AG04449 (cell line): Measurements from ENCODE around the gene TM2D3.
A peak's percentile ranks its signal among the peaks of the same experiment; 100 is the strongest.

Source experiments
- CTCF ChIA-PET: fragments of 350-600 bp; formaldehyde crosslinking; extraction: SDS; loops from one replicate; lab custom pipeline; 2021; ENCODE audit warnings: antibody characterized with exemption; lab: Yijun Ruan, JAX
- POLR2A ChIA-PET: fragments of 400-600, 350-600 bp; formaldehyde crosslinking; extraction: SDS; loops from one replicate; lab custom pipeline; 2020; ENCODE audit warnings: antibody characterized with exemption, inconsistent platforms; lab: Yijun Ruan, JAX
- DNase-seq: peaks from one replicate; pipeline ENCODE4 v3.0.0-alpha.2; 2010; ENCODE audit warnings: low read depth, low spot score
- H3K4me3 ChIP-seq: 2 replicates; pipeline ENCODE4 v1.5.1; 2011; ENCODE audit warnings: low read depth, mild to moderate bottlenecking, control low read depth, low read length
- CTCF ChIP-seq: IDR thresholded peaks from one replicate; pipeline ENCODE4 v1.5.1; 2011; ENCODE audit warnings: mild to moderate bottlenecking, moderate library complexity, low read length, control low read depth, inconsistent platforms; ENCODE audit not compliant: insufficient read depth; ENCODE audit errors: missing control alignments

TM2D3 gene

DNA sequence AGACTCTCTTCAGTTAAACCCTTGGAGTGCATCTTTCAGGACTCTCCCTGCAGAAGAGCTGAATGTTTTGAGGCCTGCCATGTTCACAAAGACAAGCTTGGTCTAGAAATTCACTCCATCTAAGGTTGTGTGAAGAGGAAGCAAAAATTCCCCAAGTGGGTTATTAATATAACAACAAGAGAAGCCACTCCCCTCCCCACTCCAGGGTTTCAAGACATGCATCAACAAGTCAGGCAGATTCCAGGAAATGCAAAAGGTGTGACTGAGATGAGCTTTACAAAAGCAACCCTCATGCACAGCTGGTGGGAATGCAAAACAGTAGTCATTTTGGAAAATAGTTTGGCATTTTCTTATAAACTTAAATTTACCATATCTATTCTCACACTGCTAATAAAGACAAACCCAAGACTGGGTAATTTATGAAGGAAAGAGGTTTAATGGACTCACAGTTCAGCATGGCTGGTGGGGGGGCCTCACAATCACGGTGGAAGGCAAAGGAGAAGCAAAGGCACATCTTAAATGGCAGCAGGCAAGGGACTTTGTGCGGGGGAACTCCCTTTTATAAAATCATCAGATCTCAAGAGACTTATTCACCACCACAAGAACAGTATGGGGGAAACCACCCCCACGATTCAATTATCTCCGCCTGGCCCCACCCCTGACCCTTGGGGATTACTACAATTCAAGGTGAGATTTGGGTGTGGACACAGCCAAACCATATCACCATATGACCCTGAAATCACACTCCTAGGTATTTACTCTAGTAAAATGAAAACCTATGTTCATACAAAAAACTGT lies 40.8 kb upstream of the TM2D3 start:
- TF ChIP-seq CTCF: no peak
- no peak for DNase-seq
- ChIA-PET POLR2A (no interaction called here), CTCF (no interaction called here)
- no peak overlapping the region for H3K4me3 ChIP-seq

DNA sequence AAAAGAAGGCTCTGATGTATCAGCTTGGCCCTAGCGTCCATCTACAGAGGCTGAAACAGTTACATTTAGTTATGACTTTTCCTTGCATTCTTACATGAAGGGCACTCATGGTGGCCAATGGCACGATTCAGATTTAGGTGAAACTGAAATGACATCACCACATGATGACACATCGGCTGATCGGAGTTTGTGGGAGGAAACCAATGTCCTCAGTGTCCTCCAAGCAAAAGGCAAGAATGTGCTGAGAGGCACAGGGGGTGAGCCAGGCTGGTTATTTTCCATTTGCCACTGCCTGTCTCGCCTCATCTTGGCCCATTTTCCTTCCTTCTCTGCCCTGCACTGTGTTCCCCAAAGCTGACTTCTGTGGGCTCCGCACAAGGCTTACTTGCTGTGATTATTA lies 37.7 kb upstream of the TM2D3 start:
- no peak overlapping the region for H3K4me3 ChIP-seq
- CTCF ChIA-PET: no interaction called here
- DNase-seq: no peak
- TF ChIP-seq CTCF: no peak
- POLR2A ChIA-PET: no interaction called here

- CTCF ChIA-PET: interaction anchor here (0.9 to 3.3 kb wide), 4 partner anchors 9 to 45 kb away, joined by 3 to 15 read pairs (median 3); no protein-coding TSS in a partner anchor
- no peak overlapping the region for H3K4me3 ChIP-seq
- no peak for DNase-seq
- no peak for TF ChIP-seq CTCF
- POLR2A ChIA-PET: no interaction called here
Measured at GRCh38 chr15:101686718-101687117, 34.5 kb upstream of the TM2D3 start.

DNA sequence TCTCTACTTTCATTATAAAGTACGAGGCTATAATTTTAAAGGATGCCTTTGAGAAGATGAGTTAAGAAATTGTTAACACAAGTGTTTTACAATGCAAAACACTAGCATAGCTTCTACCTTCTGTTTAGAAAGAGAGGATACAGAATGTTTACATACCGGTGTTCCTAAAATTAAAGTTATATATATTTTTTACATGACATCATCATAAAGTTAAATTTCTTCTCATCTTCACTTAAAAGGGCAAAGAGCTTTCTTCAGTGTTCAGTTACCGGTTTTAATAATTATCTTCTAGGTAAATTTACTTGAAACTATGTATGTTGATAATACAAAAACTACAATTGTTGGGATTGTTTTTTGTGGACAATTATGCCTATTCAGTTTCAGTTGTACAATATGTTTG lies 32.7 kb upstream of the TM2D3 start:
- ChIA-PET CTCF (interaction anchor here (3.3 kb wide), 1 partner anchor 43 kb away, joined by 15 read pairs; no protein-coding TSS in a partner anchor), POLR2A (interaction anchor here (0.6 kb wide), 1 partner anchor 27 kb away, joined by 3 read pairs; no protein-coding TSS in a partner anchor)
- no peak for DNase-seq
- H3K4me3 ChIP-seq: no peak overlapping the region
- TF ChIP-seq CTCF: no peak

GRCh38 chr15:101684384-101684783 lies 32.2 kb upstream of the TM2D3 start:
- ChIA-PET POLR2A (interaction anchor here (0.6 kb wide), 1 partner anchor 28 kb away, joined by 3 read pairs; no protein-coding TSS in a partner anchor), CTCF (interaction anchor here (3.3 kb wide), 1 partner anchor 43 kb away, joined by 15 read pairs; no protein-coding TSS in a partner anchor)
- no peak overlapping the region for H3K4me3 ChIP-seq
- TF ChIP-seq CTCF: no peak
- peak; percentile 82 for DNase-seq

DNA sequence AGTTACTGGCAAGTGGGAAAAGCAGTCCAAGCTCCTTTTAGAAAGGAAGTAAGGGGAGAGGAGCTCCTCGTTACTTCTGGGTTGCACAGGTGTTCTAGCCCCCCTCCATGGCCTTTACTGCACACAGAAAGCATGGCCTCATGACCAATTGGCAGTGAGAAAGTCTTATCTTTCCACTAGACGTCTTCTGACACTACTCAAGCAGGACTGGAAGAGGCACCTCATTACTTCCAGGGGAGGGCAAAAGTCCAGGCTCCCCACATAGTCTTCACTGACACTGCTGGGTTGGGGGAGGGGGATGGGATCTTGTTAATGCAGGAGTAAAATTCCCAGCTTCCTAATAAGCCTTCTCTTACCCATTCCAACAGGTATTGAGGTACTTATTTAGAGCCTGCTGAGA lies 27.6 kb upstream of the TM2D3 start:
- H3K4me3 ChIP-seq: no peak overlapping the region
- no peak for TF ChIP-seq CTCF
- ChIA-PET POLR2A (no interaction called here), CTCF (interaction anchor here (1.3 kb wide), 1 partner anchor 38 kb away, joined by 5 read pairs; no protein-coding TSS in a partner anchor)
- DNase-seq: no peak
